HG03520 (cell line): Measurements from ENCODE around the gene SLC35D2.

Experiments
- ATAC-seq: cut with Tn5 transposase; IDR thresholded peaks from one replicate; pipeline ENCODE4 v1.9.1; 2021; ENCODE audit warnings: mild to moderate bottlenecking, moderate library complexity; ENCODE audit not compliant: unreplicated experiment

SLC35D2 gene

DNA sequence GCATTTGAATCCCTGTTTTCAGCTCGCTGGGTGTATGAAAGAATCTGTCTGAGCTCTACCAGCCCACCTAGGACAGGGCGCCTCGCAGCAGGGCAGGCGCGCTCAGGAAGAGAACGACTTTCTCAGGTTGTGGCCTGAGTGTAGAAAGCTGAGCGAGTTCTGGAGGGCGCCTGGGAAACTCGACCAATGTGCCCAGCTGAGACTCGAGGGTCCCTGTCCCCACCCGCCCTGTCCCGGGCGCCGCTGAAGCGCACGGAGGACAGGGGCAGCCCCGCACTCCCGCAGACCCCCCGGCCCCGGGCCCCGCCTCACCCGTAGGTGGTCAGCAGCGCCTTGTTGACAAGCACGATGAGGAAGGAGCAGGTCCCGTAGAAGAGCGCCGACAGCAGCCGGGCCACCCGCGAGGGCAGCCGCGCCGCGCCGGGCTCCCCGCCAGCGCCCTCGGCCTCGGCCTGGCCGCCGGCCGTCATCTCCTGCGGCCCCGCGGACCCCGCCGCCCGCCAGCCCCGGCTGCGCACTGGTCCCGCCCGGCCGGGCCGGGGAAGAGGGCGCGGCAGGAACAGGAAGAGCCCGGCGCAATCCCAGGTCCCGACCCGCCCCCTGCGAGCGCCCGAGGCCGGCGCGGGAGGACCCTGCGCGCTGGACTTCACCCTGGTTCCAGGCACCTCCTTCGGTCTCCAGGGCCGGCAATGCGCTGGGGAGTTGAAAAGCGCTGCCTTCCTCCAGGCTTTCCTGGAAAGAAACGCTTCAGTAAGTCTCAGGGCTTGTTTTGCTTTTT, at the start of gene SLC35D2:
SLC35D2 (minus strand) TSS at position 547 of the 778 bp plus-strand sequence; CDS start at position 470, 77 bp downstream.
- ATAC-seq = no peak

DNA sequence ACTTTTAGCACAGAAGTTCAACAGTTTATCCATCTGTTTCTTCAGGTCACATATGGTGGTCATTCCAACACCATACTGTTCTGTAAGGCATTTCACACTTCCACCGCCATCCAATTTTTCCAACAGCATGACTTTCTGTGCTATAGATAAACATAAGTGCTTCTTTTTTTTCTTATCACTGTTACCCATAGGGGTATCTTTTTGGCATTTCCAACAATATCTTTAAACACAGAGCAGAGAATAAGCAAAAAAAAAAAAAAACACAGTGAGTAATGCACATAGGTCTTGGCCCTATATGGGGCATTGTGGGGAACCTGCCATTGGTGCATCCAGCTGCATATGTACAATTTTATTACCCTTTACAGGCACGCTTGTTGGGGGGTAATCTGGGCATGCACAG, 46.9 kb upstream of the SLC35D2 start:
- no peak for ATAC-seq

DNA sequence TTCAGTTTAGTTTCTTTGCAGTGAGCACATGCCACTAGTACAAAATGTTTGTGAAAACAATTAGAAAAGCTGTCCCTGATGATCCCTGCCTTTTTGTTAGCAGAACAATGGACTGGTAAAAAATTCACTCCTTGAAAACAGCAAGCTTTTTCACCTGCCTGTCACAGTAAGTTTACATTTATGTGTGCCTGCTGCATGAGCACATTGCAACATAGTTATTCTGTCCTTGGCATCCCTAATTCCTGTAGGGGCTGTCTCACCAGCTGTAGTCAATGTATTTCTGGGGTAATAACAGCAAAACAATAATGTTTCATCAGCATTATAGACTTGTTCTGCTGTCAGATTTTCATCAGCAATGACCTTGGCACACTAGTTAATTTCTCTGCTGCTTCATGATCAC, 46.2 kb upstream of the SLC35D2 start:
- no peak for ATAC-seq

DNA sequence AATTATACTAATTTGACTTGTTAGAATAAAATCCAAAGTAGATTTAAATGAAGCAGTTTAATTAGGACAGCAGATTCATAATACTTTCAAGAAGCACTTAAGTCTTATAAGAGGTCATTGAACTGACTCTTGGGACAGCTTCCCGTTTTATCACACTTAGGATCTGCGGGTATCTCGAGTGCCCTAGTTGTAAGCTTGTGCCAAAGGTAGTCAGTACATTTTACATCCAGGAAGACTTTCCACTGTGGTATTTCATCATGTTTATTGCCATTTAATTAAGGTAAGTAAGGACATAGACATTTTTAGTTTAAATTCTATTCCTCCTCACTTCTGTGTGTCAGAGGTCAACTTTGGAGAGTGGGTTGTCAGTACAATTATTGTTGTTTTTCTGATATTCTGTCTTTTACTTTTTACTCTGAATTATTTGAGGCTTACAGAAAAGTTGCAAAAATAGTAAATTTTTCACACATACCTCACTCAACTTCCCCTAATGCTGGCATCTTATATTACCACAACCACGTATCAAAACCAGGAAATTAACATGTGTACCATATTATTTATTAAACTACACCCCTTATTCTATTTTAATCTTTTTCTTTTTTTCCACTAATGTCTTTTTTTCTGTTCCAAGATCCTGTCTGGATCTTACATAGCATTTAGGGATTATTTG, 42.1 kb upstream of the SLC35D2 start:
- ATAC-seq = no peak

DNA sequence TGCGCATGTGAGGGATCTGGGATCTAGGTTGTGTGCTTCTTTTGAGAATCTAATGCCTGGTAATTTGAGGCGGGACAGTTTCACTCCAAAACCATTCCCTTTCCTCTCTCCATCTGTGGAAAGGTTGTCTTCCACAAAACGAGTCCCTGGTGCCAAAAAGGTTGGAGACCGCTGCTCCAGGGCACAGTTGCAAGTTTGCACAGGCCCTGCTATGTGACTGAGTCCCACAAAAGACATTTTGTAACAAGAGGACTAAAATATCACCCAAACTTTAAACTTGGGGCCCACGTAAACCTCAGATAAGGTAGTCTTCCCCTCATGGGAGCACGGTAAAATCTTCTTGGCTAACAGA, 40.5 kb upstream of the SLC35D2 start:
- ATAC-seq = no peak

DNA sequence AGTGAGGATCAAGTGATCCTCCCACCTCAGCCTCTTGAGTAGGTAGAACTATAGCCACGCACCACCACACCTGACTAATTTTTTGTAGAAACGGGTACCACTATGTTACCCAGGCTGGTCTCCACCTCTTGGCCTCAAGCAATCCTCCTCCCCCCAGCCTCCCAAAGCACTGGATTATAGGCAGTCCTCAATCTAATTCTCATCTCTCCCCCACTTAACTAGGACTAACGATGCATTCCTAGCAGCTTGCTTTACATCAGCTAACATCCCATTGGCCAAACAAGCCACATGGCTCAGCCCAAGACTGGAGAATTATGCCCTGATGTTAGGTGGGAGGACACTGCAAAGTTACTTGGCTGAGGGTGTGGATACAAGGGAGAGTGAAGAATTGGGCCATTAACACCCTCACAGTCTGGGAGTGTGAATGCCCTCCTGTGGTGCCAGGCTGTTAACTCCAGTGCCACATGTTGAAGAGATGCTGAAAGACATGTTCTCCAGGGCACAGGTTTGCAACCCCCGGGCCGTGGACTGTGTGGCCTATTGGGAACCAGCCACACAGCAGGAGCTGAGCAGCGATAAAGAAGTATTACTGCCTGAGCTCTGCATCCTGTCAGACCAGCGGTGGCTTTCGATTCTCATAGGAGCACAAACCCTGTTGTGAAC, 39.9 kb upstream of the SLC35D2 start:
- no peak for ATAC-seq

DNA sequence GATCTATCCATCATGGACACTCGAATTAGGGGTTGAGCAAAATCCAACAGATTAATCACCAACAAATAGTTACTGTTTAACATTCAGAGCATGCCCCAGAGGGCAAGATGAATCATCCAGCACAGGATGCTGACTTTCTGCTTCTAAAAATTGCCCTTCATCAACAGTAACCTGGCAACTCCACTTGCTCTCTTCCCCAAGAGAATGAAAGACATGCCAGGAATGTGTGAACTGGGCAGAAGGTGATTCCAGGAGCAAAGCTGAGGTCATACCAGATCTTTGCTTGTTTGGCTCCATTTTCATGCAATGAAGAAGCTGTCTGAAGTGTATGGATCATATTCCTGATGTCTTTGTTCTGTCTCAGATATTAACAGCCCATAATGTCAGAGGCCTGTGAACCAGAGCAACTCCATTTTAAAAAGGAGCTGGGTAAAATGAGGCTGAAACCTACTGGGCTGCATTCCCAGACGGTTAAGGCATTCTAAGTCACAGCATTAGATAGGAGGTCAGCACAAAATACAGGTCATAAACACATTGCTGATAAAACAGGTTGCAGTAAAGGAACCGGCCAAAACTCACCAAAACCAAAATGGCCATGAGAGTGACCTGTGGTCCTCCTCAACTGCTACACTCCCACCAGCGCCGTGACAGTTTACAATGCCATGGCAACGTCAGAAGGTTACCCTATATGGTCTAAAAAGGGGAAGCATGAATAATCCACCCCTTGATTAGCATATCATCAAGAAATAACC, 37.1 kb upstream of the SLC35D2 start:
- no peak for ATAC-seq

DNA sequence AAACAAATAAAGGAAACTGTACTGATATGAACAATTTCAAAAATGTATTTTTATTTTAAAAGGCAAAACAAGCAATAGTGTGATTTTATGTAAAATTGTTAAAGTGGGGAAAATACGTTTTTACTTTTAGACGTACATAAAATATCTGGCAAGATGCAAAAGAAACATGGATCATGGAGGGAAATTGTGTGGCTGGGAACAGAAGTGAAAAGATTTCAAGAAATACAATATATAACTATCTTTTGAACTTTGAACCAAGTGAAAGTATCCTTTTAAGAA, 36.1 kb upstream of the SLC35D2 start:
- no peak for ATAC-seq

DNA sequence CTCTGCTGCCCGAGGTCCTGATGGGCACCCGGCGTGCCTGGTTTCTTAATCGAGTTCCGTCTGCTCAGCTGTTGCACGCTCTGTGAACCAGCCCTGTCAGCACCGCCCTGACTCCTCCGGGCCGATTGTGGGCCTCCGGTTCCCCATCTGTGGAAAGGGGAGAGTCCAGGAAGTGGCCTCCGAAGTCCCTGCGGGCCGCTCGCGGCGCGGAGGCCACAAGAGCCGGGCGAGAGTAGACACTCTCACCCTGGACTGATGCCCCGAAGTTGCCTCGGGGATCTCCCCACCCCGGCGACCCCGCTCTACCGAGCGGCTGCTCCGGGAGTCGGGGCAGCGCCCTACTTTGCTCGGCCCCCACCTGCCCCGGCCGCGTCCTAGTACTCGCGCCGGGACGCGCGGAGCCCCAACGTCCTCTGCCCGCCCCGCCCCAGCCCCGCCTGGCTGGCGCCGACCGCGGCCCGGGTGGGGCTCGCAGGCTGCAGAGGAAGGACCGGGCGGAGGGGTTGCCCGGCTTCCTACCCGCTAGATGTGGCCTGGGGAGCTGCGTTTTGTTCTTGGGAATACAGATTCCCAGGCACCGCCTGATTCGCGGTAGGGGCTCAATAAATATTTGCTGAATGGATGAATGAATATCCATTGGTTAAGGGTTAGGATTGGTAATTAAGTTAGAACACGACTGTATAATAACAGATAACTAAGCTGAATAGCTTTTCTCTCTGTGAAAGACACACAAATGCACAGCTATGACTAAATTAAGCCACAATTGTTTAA, 35.6 kb upstream of the SLC35D2 start:
- ATAC-seq = peak; percentile 19

DNA sequence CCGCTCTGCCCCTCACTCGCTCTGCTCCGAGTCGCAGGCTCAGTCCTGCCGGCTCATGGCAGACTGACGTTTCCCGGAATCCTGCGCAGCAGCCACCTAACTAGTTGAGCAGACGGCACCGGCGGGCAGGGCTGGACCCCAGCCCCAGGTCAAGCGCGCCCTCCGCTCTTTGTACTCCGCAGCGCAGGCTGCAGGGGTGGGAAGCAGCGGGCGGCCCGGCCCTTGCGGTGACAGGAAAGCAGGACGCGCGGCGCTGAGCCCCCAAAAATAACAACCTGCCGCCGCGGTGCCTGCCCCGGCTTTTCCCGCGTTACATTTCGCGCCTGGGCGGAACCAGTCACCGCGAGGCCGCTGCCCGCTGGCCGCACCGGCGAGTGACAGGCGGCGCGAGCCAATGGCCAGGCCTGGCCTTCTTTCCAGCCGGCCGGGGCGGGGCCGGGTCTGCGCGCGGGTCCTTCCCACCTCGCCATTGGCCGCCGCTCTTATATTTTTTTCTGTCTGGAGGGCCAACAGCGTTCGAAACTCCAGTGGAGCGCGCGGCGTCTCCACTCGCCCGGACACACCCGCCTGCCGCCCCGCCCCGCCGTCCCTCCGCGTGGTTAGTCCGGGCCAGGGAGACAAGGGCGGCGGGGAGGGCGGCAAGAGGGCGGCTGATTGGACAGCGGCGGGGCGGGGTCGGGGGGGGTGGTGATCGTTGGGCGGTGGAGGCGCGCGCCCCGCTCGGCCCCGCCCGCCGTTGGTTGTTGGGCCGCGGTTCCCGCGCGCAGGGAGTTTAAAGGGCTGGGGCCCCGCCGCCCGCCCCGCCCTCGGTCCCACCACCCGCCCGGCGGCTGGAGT, 34.8 kb upstream of the SLC35D2 start, which contains the start of gene ZNF367:
ZNF367 (minus strand) TSS at position 288 of the 837 bp plus-strand sequence. CDS start 338 bp downstream, outside the sequence.
- ATAC-seq = peak; percentile 55

DNA sequence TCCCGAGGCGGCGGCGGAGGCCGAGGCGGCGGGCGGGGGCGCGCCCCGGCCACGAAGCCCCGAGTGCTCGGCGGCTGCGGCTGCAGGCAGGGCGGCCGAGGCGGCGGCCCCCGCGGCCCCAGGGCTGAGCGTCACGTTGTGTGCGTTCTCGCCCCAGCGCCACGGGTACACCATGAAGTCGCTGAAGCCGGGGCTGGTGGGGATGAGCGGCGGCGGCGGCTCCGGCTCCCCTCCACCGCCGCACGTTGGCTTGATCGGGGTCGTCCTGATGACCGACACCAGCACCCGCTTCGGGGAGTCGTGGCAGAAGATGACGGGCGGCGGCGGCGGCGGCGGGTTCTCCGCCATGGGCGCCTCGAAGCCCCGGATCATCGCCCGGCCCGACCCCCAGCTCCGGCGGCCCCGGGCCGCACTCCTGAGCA, 34.2 kb upstream of the SLC35D2 start:
- no peak for ATAC-seq

DNA sequence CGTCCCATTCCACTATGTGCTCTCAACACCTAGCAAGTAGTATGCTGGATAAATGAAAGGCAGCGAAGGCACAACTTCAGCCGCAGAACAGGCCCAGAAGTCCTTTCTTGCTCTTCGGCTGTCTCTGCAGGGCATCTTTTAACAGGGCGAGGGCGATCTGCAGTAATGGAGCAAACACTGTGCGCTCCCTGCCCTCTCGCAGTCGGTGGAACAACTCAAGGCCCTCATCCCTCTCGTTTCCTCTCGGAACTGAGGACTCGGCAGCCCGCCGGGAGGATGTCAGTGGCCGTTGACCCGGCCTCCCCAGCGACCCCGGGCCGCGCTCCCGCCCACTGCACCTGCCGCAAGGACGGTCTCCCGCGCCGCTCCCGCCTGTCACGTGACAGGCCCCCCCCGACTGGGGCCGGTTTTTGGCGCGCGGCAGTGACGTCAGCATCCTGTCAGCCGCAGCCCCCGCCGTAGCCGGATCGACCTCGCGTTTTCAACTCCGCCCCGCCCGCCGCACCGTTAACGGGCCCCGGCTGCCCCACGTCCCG, 33.6 kb upstream of the SLC35D2 start:
- ATAC-seq = peak; percentile 17

DNA sequence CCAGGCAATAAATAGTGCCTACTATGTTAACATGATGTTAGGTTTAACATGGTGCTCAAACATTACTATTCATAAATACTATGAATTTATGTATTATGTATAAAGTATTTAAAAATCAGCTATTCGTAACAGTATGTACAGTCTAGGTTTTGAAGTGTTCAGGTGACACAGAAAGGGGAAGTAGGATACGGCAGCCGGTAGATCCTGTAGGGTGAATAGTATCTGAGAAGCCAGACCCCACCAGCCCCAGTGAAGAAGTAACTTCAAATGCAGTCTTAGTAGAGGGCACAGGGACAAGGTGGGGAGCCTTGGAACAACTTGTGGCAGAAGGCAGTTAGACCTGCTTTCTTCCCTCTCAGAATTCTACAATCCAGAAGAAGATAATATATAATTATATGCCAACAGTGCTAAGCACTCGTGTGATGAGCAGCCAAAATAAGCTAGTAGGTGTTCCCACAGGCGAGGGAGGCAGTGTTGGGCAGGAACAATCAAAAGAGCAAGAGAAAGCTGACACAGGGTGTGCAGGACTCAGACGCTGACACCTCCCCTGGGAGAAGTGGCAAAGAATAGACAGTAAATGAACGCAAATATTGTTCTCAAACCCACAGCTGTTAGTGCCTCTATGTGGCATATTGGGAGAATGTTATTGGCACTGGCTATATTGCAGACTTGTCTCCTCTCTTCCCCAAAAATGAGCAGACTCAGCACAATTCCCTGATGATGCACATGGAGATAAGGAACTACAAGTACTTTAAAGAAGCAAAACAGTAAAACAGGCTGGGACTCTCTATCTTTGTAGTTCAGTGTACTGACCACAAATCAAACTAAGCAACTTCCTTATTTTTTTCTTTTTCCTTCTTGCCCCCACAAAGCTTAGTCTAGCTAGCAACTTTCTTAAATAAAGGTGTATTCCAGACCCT, 30.1 kb upstream of the SLC35D2 start:
- peak; percentile 29 for ATAC-seq

DNA sequence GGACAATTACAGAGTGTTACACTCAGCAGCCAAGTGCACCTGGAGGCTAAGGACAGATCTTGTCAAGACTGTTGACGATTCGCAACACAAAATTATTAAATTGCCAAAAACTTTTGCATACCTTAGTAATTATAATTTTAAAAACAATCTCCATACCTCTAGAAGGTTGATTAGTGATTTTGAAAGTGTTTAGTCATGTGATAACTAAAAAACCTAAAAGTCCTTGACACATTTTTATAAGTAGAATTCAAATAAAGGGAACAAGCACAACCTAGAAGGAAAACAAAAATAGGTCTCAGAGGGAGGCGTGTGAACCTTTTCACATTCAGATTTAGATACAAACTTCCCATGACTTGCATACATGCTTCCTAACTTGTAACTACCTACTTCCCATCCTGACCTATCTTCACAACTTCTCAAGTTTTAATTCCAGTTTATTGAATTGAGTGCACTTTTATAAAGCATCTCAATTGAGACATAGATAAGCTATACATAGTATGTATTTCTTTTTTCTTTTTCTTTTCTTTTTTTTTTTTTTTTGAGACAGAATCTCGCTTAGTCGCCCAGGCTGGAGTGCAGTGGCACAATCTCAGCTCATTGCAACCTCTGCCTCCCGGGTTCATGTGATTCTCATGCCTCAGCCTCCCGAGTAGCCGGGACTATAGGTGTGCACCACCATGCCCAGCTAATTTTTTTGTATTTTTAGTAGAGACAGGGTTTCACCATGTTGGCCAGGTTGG, 28.8 kb upstream of the SLC35D2 start:
- no peak for ATAC-seq

DNA sequence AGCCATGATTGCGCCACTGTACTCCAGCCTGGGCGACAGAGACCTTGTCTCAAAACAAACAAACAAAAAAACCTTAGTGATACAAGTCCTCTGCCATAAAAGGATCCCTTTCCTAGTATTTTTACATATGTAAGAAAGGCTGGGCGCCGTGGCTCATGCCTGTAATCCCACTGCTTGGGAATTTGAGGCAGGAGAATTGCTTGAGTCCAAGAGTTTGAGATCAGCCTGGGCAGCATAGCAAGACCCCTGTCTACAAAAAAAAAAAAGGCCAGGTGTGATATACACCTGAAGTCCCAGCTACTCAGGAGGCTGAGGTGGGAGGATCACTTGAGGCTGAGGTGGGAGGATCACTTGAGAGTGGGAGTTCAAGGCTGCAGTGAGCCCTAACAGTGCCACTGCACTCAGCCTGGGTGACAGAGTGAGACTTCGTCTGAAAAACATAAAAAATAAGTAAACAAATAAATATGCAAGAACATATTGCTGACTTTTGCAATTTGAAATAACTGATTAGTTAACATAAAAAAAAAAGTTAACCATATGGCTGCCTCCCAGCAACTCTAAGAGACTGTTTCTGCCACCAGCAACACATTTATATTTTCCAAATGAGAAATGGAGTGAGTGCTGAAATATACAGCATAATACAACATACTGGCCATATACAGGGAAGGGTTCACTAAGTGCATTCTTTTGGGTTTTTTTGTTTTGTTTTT, 27.8 kb upstream of the SLC35D2 start:
- ATAC-seq = no peak

DNA sequence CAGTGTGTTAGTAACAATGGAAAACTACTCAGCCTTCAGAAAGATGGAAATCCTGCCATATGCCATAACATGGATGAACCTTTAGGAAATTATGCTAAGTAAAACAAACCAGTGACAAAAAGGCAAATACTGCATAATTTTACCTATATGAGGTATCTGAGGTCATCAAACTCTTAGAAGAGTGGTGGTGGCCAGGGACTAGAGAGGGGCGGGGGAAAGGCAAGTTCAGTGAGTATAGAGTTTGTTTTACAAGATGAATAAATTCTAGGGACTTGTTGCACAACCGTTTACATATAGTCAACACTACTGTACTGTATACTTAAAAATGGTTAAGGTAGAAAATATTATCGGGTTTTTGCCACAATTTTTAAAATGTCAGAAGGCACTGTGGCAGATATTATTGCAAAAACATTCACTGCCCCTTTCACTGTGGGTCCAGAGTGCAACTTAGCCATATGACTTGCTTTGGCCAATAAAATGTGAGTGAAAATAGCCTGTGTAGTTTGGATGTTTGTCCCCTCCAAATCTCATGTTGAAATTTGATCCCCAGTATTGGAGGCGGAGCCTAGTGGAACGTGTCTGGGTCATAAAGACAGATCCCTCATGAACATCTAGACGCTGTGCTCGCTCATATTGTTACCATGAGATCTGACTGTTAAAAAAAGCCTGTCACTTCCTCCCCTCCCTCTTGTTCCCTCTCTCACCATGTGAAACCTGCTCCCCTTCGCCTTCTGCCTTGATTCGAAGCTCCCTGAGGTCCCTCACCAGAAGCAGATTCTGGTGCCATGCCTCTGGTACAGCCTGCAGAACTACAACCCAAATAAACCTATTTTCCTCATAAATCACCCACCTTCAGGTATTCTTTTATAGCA, 25.1 kb upstream of the SLC35D2 start:
- ATAC-seq = no peak
